Measurements from ENCODE around the gene LMO3.

LMO3 gene

GRCh38 chr12:16590645-16591044, 15.3 kb downstream of the LMO3 start:
- TF ChIP-seq, protein P1, sequence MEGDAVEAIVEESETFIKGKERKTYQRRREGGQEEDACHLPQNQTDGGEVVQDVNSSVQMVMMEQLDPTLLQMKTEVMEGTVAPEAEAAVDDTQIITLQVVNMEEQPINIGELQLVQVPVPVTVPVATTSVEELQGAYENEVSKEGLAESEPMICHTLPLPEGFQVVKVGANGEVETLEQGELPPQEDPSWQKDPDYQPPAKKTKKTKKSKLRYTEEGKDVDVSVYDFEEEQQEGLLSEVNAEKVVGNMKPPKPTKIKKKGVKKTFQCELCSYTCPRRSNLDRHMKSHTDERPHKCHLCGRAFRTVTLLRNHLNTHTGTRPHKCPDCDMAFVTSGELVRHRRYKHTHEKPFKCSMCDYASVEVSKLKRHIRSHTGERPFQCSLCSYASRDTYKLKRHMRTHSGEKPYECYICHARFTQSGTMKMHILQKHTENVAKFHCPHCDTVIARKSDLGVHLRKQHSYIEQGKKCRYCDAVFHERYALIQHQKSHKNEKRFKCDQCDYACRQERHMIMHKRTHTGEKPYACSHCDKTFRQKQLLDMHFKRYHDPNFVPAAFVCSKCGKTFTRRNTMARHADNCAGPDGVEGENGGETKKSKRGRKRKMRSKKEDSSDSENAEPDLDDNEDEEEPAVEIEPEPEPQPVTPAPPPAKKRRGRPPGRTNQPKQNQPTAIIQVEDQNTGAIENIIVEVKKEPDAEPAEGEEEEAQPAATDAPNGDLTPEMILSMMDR (IDR thresholded peaks at IDR 0.05; ENCODE audit: control insufficient read depth, insufficient read depth, low read depth, low read length, missing control alignments) = no peak
- H3K4me3 ChIP-seq (ENCODE audit: control insufficient read depth, low read depth, low read length) = no peak overlapping the region
- DNase-seq (ENCODE audit: low read depth) = no peak

DNA sequence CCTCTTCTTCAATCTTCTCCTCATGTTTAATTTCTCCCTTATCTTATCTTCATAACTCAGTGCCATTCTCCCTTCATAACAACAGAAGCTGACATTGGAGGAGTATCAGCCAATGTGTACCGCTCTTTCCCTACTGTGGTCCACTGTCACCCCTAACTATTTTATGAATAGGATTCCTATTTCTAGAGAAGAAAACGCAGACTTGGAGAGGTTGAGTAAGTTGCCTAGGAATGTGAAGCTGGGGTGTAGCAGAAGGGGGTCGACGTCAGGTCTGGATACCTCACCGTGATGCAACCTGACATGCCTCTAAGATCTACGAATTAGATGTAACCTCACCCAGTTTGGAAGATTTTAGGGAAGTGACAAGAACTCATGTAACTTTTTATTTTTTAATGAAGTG, 17.1 kb downstream of the LMO3 start:
- no peak overlapping the region for H3K4me3 ChIP-seq (ENCODE audit: control insufficient read depth, low read depth, low read length)
- TF ChIP-seq, protein P1 (IDR thresholded peaks at IDR 0.05; ENCODE audit: control insufficient read depth, insufficient read depth, low read depth, low read length, missing control alignments) = no peak
- no peak for DNase-seq (ENCODE audit: low read depth)

DNA sequence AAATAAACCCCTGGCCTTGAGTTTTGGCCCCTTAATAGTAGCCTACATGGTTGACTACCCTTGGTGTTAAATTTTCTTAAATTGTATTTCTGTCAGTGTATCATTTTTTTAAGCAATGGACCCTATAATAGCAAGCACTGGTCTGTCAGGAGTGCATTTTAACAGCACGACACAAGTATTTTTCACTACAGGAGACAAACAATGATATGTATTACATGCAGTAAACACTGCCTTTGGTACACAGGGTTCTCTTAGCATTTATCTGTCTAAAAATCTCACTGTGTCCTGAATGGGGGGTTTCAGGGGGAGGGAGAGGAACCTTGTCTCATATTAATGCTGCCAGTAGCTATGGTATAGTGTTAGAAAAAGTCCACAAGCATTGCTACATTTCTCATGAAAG, 18.4 kb downstream of the LMO3 start:
- TF ChIP-seq, protein P1 (IDR thresholded peaks at IDR 0.05; ENCODE audit: control insufficient read depth, insufficient read depth, low read depth, low read length, missing control alignments) = no peak
- no peak overlapping the region for H3K4me3 ChIP-seq (ENCODE audit: control insufficient read depth, low read depth, low read length)
- DNase-seq (ENCODE audit: low read depth) = no peak

DNA sequence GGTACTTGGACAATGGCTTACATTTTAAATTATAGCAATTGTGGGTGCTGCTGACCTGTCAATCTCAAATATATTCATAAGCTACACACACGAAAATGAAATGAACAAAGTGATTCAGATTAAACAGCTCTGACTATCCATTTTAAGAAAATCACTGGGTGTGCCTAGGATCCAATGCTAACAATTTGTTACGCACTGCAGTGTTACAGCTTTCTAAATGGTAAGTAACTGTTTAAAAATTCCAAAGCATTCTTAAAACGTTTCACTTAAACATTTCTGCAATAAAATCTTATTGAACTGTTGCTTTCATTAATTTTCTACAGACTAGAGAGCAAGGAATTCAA, 18.9 kb downstream of the LMO3 start:
- no peak for DNase-seq (ENCODE audit: low read depth)
- no peak overlapping the region for H3K4me3 ChIP-seq (ENCODE audit: control insufficient read depth, low read depth, low read length)
- TF ChIP-seq, protein P1 (IDR thresholded peaks at IDR 0.05; ENCODE audit: control insufficient read depth, insufficient read depth, low read depth, low read length, missing control alignments) = no peak

GRCh38 chr12:16586350-16587109, 19.4 kb downstream of the LMO3 start:
- TF ChIP-seq, protein P1 (IDR thresholded peaks at IDR 0.05; ENCODE audit: control insufficient read depth, insufficient read depth, low read depth, low read length, missing control alignments) = no peak
- DNase-seq (ENCODE audit: low read depth) = no peak
- no peak overlapping the region for H3K4me3 ChIP-seq (ENCODE audit: control insufficient read depth, low read depth, low read length)

DNA sequence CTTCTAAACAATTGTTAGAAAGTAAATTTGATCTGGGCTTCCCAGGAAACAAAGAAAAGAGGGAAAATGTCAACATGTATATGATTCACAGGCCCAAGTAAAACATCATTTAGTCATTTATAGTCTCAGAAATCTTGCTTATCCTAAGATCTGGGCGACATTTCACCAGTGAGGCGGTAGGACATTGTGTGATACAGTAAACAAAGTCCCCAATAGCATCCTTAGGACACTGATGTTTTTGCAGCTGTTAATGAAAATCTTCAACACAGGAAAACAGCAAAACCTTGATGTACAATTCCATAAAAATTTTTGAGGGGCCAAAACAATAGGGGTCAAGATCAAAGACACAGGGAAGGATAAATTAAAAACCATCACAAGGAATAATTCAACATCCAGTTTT, 20.2 kb downstream of the LMO3 start:
- no peak overlapping the region for H3K4me3 ChIP-seq (ENCODE audit: control insufficient read depth, low read depth, low read length)
- no peak for DNase-seq (ENCODE audit: low read depth)
- TF ChIP-seq, protein P1 (IDR thresholded peaks at IDR 0.05; ENCODE audit: control insufficient read depth, insufficient read depth, low read depth, low read length, missing control alignments) = no peak

Data from AG09309 (cell line).